Measurements from ENCODE around the gene ZNF329. TPM values are rescaled to one million over a fixed set of nuclear protein-coding genes. Genes with fewer than 3 reads are reported as not detected.

ZNF329 gene
- total RNA-seq = 10 to 100 TPM; 16.7 to 24.7 TPM
- 11.6 TPM for polyA plus RNA-seq (2013, experiment 1 of 2)
- 11.4 TPM for polyA plus RNA-seq (2013, experiment 2 of 2)
- long read RNA-seq, experiment 1, partial matches to known transcripts = 1 of 2 reads
- long read RNA-seq, experiment 1, other reads (novel, unspliced or antisense) = 1 of 2 reads
- long read RNA-seq, experiment 2, partial matches to known transcripts = 1 of 6 reads
- long read RNA-seq, experiment 2, other reads (novel, unspliced or antisense) = 4 of 6 reads
- long read RNA-seq, experiment 3, partial matches to known transcripts = 0 of 7 reads
- long read RNA-seq, experiment 3, other reads (novel, unspliced or antisense) = 5 of 7 reads
- long read RNA-seq, experiment 4, partial matches to known transcripts = 0 of 7 reads
- long read RNA-seq, experiment 4, other reads (novel, unspliced or antisense) = 7 of 7 reads

GRCh38 chr19:58150328-58150921 lies at the start of gene ZNF329:
Gene ZNF329, minus strand, starts transcription at chr19:58150789. Its CDS starts 21,286 bp downstream, at chr19:58129503.
- Histone ChIP-seq H3K9ac (ENCODE audit: extremely low read depth, low read length, poor library complexity, severe bottlenecking) (peak within 1 kb of the TSS; percentile 70), H3K36me3 (ENCODE audit: control insufficient read depth, insufficient read depth, low read length) (peaks cover 7% of the 10 kb centered on the region), H3K9me3 (ENCODE audit: control insufficient read depth, low read length) (peaks cover 36% of the 10 kb centered on the region), H3K27ac (ENCODE audit: low read depth, low read length) (no peak within 1 kb of the TSS), H3K27me3 (ENCODE audit: control insufficient read depth, insufficient read depth, low read length, poor library complexity, severe bottlenecking) (no peaks in the 10 kb centered on the region), H3K4me1 (ENCODE audit: control insufficient read depth, insufficient read depth, low read length) (no peaks in the 10 kb centered on the region), H3K4me3 (ENCODE audit: low read length) (peak within 1 kb of the TSS; percentile 84)
- H3K27ac Mint-ChIP-seq = peak within 1 kb of the TSS; percentile 88
- peak within 1 kb of the TSS; percentile 89 for H3K4me3 Mint-ChIP-seq
- DNase-seq = peak; percentile 94
- no peaks in the 10 kb centered on the region for H3K27me3 Mint-ChIP-seq (ENCODE audit: insufficient read depth)
- no peak for TF ChIP-seq CTCF (conservative IDR thresholded peaks at IDR 0.05)
- peaks cover 2% of the 10 kb centered on the region for H3K4me1 Mint-ChIP-seq
- peaks cover 26% of the 10 kb centered on the region for H3K36me3 Mint-ChIP-seq (ENCODE audit: low read depth)
- H3K9me3 Mint-ChIP-seq = peaks cover 47% of the 10 kb centered on the region
- WGBS, 2 experiments (ENCODE audit: insufficient coverage in 1 of 2, insufficient read length in 1 of 2) = 0% methylated on average over 27 to 62 of the region's 62 CpGs

- peaks cover 97% of the 10 kb centered on the region for H3K9me3 Mint-ChIP-seq
- peaks cover 97% of the 10 kb centered on the region for H3K36me3 ChIP-seq (ENCODE audit: control insufficient read depth, insufficient read depth, low read length)
- no peak for DNase-seq
These were observed 46.5 kb upstream of the ZNF329 start for GRCh38 chr19:58196901-58197616.

More at GRCh38 chr19:58196901-58197616, 46.5 kb upstream of the ZNF329 start:
- Mint-ChIP-seq H3K27me3 (ENCODE audit: insufficient read depth) (peaks cover 1% of the 10 kb centered on the region), H3K27ac (no peak overlapping the region), H3K36me3 (ENCODE audit: low read depth) (peaks cover 94% of the 10 kb centered on the region), H3K4me3 (no peak overlapping the region), H3K4me1 (no peaks in the 10 kb centered on the region)
- H3K27ac ChIP-seq (ENCODE audit: low read depth, low read length) = no peak overlapping the region
- H3K27me3 ChIP-seq (ENCODE audit: control insufficient read depth, insufficient read depth, low read length, poor library complexity, severe bottlenecking) = no peaks in the 10 kb centered on the region
- TF ChIP-seq CTCF (conservative IDR thresholded peaks at IDR 0.05) = no peak
- no peak overlapping the region for H3K9ac ChIP-seq (ENCODE audit: extremely low read depth, low read length, poor library complexity, severe bottlenecking)
- 40 to 54% methylated on average over 2 to 5 of the region's 6 CpGs for WGBS, 2 experiments (ENCODE audit: insufficient coverage in 1 of 2, insufficient read length in 1 of 2)
- peak overlapping the region; percentile 75 for H3K4me3 ChIP-seq (ENCODE audit: low read length)
- peaks cover 100% of the 10 kb centered on the region for H3K9me3 ChIP-seq (ENCODE audit: control insufficient read depth, low read length)
- no peaks in the 10 kb centered on the region for H3K4me1 ChIP-seq (ENCODE audit: control insufficient read depth, insufficient read depth, low read length)

All from endodermal cell (in vitro differentiated cells).